OCI-LY1 (cell line): ENCODE data around the gene PARD3.

Source experiments
- H2AFZ ChIP-seq: fragments of 200-600 bp; sonication (generic), shearing (Covaris generic); 2 replicates; pipeline ENCODE4 v1.6.0; 2014; ENCODE audit warnings: antibody characterized with exemption, mild to moderate bottlenecking, low read length
- H3F3A ChIP-seq: fragments of 200-600 bp; sonication (generic), shearing (Covaris generic); 2 replicates; pipeline ENCODE4 v1.6.0; 2014; ENCODE audit warnings: mild to moderate bottlenecking, antibody characterized with exemption, low read length, moderate library complexity; ENCODE audit not compliant: insufficient read depth
- H3K27ac ChIP-seq: fragments of 200-600 bp; sonication (generic); 2 replicates; pipeline ENCODE4 v1.5.1; 2014; ENCODE audit warnings: low read length, mixed run types, mild to moderate bottlenecking, low read depth; ENCODE audit not compliant: poor library complexity, severe bottlenecking
- H3K27me3 ChIP-seq: fragments of 200-600 bp; sonication (generic); 2 replicates; pipeline ENCODE4 v1.6.0; 2014; ENCODE audit warnings: antibody characterized with exemption, mild to moderate bottlenecking, low read length, moderate library complexity; ENCODE audit not compliant: insufficient read depth
- H3K36me3 ChIP-seq: fragments of 200-600 bp; sonication (generic); 2 replicates; pipeline ENCODE4 v1.6.1; 2014; ENCODE audit warnings: mild to moderate bottlenecking, antibody characterized with exemption, low read length, moderate library complexity, mixed read lengths; ENCODE audit not compliant: insufficient read depth
- H3K4me1 ChIP-seq: fragments of 200-600 bp; sonication (generic); 2 replicates; pipeline ENCODE4 v1.5.1; 2014; ENCODE audit warnings: mild to moderate bottlenecking, low read length, moderate library complexity; ENCODE audit not compliant: insufficient read depth, severe bottlenecking
- H3K4me2 ChIP-seq: fragments of 200-600 bp; sonication (generic), shearing (Covaris generic); 2 replicates; pipeline ENCODE4 v1.6.1; 2014; ENCODE audit warnings: low read length
- H3K4me3 ChIP-seq: fragments of 200-600 bp; sonication (generic); 2 replicates; pipeline ENCODE4 v1.5.1; 2014; ENCODE audit warnings: low read length, low read depth, mild to moderate bottlenecking, mixed read lengths; ENCODE audit not compliant: poor library complexity, severe bottlenecking
- H3K79me2 ChIP-seq: fragments of 200-600 bp; shearing (Covaris generic); 2 replicates; pipeline ENCODE4 v1.6.1; 2016; ENCODE audit warnings: mixed run types, low read length, mixed read lengths; ENCODE audit not compliant: insufficient read depth
- H3K9ac ChIP-seq: fragments of 200-600 bp; sonication (generic), shearing (Covaris generic); 2 replicates; pipeline ENCODE4 v1.6.1; 2014; ENCODE audit warnings: mild to moderate bottlenecking, low read length, mixed read lengths
- H3K9me2 ChIP-seq: fragments of 200-600 bp; sonication (generic), shearing (Covaris generic); 2 replicates; pipeline ENCODE4 v1.6.1; 2014; ENCODE audit warnings: low read depth, mild to moderate bottlenecking, low read length, mixed read lengths
- H3K9me3 ChIP-seq: fragments of 200-600 bp; shearing (Covaris generic); 2 replicates; pipeline ENCODE4 v1.6.1; 2014; ENCODE audit warnings: low read length, mixed read lengths
- H4K20me1 ChIP-seq: fragments of 200-600 bp; sonication (generic), shearing (Covaris generic); 2 replicates; pipeline ENCODE4 v1.6.0; 2016; ENCODE audit warnings: mild to moderate bottlenecking, low read length; ENCODE audit not compliant: insufficient read depth
- CTCF ChIP-seq: fragments of 200-600 bp; sonication (generic), shearing (Covaris generic); IDR thresholded peaks from 2 replicates; pipeline ENCODE4 v1.5.1; 2017; ENCODE audit warnings: mild to moderate bottlenecking, antibody characterized with exemption, low read length, moderate library complexity, mixed read lengths
- EZH2 ChIP-seq: fragments of 200-600 bp; sonication (generic), shearing (Covaris generic); IDR thresholded peaks from 2 replicates; pipeline ENCODE4 v1.8.0; 2017; ENCODE audit warnings: borderline replicate concordance, mixed run types, mild to moderate bottlenecking, antibody characterized with exemption, low read length, moderate library complexity, mixed read lengths

PARD3 gene

GRCh38 chr10:34514290-34514689, 300.8 kb downstream of the PARD3 start:
- H3K9me3 ChIP-seq = no peaks in the 10 kb centered on the region
- no peaks in the 10 kb centered on the region for H3K79me2 ChIP-seq
- H3K27me3 ChIP-seq = no peaks in the 10 kb centered on the region
- no peaks in the 10 kb centered on the region for H3K36me3 ChIP-seq
- H3K4me1 ChIP-seq = no peaks in the 10 kb centered on the region
- H3K4me3 ChIP-seq = no peak overlapping the region
- TF ChIP-seq CTCF (no peak), EZH2 (no peak)
- H4K20me1 ChIP-seq = no peaks in the 10 kb centered on the region
- no peak overlapping the region for H3K27ac ChIP-seq
- H3K9ac ChIP-seq = no peak overlapping the region
- H2AFZ ChIP-seq = no peak overlapping the region
- H3K4me2 ChIP-seq = no peak overlapping the region
- no peaks in the 10 kb centered on the region for H3K9me2 ChIP-seq
- no peaks in the 10 kb centered on the region for H3F3A ChIP-seq

DNA sequence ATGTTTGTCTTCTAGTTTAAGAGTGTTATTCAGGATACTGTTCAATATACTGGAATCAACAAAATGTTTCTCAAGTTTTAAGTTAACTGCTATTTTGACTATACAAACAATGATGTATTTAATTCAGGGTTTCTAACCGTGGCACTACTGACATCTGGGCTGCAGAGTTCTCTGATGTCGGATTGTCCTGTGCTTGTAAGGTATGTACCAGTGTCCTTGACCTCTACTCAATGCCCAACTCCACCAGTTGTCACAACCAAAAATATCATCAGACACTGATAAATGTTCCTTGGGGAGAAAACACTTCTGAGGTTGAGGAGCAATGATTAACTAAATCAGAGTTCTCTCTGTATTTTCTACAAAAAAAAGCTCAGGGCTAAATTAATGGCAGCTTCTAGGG, 301.5 kb downstream of the PARD3 start:
- Histone ChIP-seq H3K36me3 (no peaks in the 10 kb centered on the region), H3K9me2 (no peaks in the 10 kb centered on the region), H2AFZ (no peak overlapping the region), H3K4me3 (no peak overlapping the region), H3K9ac (no peak overlapping the region), H3F3A (no peaks in the 10 kb centered on the region), H3K27ac (no peak overlapping the region), H3K4me1 (no peaks in the 10 kb centered on the region), H3K9me3 (no peaks in the 10 kb centered on the region), H3K4me2 (no peak overlapping the region), H3K79me2 (no peaks in the 10 kb centered on the region), H4K20me1 (no peaks in the 10 kb centered on the region), H3K27me3 (no peaks in the 10 kb centered on the region)
- no peak for TF ChIP-seq CTCF
- TF ChIP-seq EZH2 = no peak

DNA sequence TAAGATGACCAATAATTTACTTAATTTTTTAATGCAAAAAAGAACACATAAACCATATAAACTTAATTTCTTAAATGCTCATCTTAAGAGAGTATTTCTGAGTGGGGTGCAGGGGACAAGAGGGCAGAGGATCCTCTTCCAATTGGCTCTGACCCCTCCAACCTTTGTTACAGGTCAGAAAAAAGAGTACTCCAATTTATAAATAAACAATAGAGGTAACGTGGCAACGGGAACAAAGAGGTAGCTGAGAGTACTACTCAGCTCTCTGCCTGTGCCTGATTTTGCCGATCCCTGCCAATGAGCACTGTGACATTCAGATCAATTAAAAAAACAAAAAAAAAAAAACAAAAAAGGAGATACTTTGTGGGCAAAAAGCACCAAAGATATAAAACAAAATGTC, 307.9 kb downstream of the PARD3 start:
- no peak overlapping the region for H3K4me3 ChIP-seq
- H2AFZ ChIP-seq = no peak overlapping the region
- H3K79me2 ChIP-seq = no peaks in the 10 kb centered on the region
- no peaks in the 10 kb centered on the region for H3F3A ChIP-seq
- H3K27me3 ChIP-seq = no peaks in the 10 kb centered on the region
- no peaks in the 10 kb centered on the region for H3K9me2 ChIP-seq
- H3K4me2 ChIP-seq = no peak overlapping the region
- no peak for TF ChIP-seq CTCF
- no peak for TF ChIP-seq EZH2
- no peak overlapping the region for H3K27ac ChIP-seq
- no peak overlapping the region for H3K9ac ChIP-seq
- no peaks in the 10 kb centered on the region for H3K9me3 ChIP-seq
- no peaks in the 10 kb centered on the region for H4K20me1 ChIP-seq
- H3K36me3 ChIP-seq = no peaks in the 10 kb centered on the region
- H3K4me1 ChIP-seq = no peaks in the 10 kb centered on the region
